HG02588 (cell line): ENCODE measurements around the gene GTPBP4.
"Not testable (repeated sequence)": the region's sequence is repeated elsewhere in the genome, so short reads cannot be mapped to it uniquely, and the experiment has no call there.

Experiments
- ATAC-seq: cut with Tn5 transposase; IDR thresholded peaks from one replicate; pipeline ENCODE4 v1.9.1; 2021; ENCODE audit warnings: mild to moderate bottlenecking, moderate library complexity; ENCODE audit not compliant: unreplicated experiment

Gene GTPBP4

DNA sequence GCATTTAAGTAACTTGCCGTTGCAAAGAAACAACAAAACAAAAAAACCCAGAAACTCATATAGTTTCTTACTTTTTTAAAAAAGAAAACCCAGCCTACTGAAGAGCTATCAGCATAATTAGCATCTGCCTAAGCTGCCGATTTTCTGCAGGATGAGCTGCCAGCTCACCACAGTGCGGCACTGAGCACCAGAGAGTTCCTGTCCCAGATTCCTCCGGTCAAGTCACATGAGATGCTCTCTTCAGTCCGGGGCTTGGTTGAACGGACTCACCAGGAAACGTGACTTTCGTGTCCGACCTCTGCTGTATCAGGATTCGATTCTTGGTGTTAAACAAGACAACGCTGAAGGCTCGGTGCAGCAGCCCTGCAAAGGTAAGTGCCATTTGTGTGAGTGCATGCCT is 34.2 kb downstream of the GTPBP4 start:
- ATAC-seq, result no peak

DNA sequence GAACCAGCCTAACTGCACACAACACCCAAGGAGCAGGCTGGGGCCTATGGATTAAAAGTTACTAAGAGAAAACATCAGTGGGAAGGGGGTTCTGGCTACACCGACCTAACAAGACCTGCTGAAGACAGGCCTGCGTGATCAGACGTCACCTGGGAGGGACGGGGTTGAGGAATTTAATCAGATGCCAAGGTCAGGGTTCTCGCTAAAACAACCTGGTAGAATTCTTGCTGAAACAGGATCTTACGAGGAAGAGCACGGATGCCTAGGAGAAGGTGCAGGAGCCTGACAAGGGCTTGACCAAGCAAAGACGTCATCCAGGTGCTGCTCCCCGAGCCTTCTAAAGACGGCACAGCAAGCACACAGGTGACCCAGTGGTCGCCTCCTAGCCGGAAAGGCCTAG is 35.9 kb downstream of the GTPBP4 start:
- no peak for ATAC-seq

DNA sequence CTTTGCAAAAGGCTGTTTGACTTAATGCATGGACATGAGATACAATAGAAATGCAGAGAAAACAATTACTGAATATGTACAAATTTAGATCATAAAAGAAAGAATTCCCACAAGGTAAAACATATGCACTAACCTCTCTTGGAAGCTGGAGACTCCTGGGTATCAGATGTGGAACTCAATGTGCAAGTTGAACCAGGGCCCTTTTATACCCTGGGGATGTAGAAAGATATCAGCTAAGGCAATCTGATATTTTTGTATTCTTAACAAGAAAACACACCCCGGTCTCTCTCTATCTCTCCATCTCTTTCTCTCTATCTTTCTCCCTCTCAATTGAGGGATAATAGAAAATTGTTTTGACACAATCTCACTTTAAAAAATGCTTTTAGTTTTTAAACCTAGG is 37.4 kb downstream of the GTPBP4 start, which contains the start of gene IDI2:
IDI2 (minus strand) TSS at position 177 of the 400 bp plus-strand sequence. CDS start 1,136 bp downstream, outside the sequence.
- no peak for ATAC-seq

DNA sequence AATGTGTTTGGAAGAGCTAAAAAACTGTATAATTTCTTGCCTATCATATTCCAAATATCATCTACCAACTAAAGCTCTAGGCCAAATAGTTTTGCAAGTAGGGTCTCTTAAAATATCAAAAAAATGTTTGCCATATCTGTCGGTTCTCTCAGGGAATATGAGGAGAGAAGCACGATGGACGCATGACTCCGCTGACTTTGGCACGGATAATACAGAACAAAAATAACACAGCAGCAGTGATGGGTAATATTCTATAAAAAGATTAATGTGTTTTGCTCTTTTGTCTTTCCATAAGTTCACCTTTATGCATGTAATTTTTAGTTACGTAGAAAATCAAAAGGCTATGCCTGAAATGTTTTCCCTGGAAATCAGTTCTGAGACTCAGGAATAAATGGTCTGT is 38.3 kb downstream of the GTPBP4 start:
- ATAC-seq, result no peak

DNA sequence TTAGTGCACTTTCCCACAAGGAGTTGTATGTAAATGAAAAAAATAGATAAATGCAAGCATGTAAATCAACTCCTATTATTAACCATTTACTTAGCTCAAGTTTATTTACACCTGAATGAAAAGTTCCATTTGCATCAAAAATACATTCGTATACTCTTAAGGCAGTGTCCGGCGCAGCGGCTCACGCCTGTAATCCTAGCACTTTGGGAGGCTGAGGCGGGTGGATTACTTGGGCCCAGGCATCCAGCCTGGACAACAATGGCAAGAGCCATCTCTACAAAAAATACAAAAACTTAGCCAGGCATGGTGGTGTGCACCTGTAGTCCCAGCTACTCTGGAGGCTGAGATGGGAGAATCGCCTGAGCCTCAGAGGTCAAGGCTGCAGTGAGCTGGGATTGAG is 41.6 kb downstream of the GTPBP4 start:
- ATAC-seq, result no peak

DNA sequence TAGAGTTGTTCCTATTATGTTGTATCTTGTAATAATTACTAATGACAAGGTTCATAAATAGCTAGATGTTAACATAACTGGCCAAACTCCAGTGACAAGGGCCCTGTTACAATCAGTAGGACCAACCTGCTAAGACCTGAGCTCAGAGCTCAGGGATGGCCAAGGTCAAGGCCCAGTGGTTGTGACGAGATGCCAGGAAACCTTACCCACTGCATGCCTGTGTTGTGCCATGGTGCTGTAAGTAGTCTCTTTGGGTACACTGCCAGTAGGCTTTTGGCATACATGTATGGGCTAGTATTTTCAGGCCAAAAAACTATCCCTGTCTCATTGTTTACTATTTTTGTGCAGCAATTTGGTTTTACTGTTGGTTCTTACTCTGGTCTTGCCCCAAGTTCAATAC is 45.4 kb downstream of the GTPBP4 start:
- ATAC-seq, result no peak

DNA sequence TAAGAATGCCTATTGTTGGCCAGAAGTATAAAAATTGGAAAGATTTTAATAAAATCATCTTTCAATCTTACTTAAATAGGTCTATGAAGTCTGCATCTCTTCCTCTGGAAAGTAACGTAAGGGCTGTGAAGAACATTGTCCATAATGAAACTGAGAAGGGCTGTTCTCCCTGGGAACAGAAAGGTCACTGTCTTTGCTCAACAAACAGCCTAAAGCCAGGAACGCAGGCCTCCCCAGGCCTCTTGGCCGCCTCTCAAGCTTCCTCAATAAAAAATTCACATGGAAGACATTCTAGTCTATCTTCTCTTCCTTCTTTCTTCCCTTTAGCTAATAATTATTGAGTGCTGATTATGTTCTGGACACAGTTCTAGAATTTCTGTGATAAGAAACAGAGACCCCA is 46.5 kb downstream of the GTPBP4 start:
- no peak for ATAC-seq

DNA sequence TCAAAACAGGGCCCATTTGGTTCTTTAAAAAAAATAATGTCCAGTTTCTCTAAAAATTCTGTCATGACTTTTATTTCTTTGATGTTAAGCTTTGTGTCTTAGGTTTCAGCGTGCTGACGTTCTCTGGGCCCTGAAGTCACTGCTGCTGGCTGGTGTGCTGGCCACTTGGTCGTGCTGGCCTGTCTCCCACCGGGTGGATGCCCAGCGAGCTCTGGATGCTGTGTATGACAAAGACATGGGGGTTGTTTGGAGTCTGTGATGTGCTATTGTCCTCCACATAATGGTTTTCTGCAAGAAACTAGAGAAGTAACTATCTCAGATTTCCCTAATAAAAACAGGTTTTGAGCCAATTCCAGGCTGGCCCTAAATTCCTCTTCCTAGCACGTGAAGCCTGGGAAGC is 47.0 kb downstream of the GTPBP4 start:
- no peak for ATAC-seq

DNA sequence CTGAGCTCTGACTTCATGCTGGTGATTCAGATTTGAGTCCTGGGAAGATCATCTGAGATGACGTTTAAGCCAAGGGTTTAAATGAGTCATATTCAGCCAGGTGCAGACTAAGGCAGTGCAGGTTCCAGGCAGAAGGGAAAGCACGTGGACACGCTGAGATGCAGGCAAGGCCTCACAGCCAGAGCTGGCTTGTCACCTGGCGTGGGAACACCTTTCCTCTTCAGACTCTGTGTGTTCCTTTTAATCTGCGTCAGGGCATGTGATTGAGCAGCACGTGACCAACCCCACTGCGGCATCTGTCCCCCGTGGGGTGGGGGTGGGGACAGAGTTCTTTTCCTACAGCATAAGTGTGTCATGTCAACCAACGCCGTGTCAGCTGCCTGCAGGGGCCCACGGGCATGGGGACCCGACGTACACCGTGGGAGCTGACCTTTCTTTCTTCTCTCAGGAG is 48.1 kb downstream of the GTPBP4 start:
- ATAC-seq, result peak; percentile 79

DNA sequence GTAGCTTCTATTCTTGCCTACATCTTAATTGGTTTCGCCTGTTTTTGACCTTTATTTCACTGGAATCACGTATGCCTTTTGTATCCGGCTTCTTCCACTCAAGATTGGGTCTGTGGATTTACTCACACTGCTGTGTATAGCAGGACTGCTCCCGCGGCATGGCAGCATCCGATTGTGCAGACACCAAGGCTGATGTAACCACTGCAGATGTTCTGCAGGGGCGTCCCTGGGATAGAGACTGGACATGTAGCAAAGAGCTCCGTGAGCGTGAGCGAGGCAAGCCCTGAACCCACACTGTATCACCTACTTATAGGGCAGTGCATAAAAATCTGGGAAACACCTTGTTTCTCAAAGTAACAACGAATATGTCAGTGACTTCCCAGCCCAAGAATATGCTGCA is 48.9 kb downstream of the GTPBP4 start:
- no peak for ATAC-seq

DNA sequence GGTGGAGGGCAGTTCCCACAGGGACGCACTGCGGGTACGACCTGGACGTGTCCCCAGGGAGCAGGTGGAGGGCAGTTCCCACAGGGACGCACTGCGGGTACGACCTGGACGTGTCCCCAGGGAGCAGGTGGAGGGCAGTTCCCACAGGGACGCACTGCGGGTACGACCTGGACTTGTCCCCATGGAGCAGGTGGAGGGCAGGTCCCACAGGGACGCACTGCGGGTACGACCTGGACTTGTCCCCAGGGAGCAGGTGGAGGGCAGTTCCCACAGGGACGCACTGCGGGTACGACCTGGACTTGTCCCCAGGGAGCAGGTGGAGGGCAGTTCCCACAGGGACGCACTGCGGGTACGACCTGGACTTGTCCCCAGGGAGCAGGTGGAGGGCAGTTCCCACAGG is 50.5 kb downstream of the GTPBP4 start:
- not testable (repeated sequence) for ATAC-seq

DNA sequence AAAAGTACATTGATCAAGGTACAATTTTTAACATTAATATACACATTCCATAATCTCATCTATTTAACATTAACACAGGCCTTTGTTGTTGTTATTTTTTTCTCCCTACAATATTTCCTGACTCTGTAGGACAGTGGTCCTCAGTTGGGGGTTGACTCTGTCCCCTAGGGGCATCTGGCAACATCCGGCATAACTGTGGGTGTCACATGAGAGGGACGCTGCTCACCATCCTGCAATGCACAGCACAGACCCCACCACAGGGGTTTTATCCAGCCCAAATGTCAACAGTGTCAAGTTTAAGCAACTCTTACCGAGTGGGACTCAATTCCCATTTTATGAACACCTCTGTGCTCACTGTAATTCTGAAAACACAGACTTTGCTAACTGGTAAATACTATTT is 51.9 kb downstream of the GTPBP4 start:
- no peak for ATAC-seq

DNA sequence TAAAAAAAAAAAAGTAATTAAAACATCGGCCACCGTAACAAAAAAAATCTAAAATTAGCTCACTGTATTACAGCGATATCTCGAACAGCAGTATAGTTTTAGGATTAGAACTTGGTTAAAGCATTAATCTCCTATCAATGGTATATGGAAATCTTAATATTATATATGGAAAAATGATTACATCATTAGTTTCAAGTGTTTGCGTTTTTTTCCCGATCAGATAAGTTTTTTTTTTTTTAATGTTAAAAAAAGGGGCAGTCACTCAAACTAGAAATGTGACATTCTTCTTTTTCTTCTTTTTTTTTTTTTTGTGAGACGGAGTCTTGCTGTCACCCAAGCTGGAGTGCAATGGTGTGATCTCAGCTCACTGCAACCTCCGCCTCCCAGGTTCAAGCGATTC is 53.3 kb downstream of the GTPBP4 start:
- ATAC-seq, result no peak

DNA sequence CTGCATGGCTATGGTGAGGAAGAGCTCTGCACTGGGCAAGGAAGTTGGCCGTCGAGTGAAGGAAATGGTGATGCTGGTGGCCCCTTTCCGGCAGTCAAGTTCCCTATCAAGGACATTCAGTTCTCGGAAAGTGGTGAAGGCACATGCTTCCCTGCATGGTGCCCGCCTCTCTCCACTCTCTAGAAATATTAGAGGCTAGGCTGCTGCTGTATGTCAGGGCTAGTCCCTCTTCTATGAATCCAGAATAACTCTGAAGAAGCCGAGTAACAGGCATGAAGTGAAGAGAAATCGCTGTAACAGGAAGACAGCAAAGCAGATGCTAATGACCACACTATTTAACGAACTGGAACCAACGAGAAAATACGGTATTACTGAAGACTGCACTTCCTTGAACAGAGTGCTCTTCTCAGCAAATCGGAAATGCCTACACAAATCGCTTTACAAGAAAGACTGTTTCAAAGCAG is 55.3 kb downstream of the GTPBP4 start:
- no peak for ATAC-seq

DNA sequence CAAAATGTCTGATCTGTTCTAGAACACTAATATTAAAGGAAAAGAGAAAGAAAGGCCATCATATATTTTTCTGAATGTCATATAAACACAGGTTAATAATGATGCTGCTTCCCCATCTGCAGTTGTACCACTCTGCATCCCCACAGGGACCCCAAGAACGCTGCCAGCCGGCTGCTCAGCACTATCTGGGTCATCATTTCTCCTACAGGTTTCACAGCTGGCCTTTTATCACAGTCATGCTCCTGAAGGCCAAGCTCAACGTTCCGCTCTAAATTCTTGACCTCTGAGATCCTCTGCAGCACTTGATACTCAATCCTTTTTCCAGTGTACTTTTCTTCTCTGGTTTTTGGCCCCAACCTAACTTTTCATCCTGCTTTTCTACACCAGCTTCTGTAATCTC is 55.9 kb downstream of the GTPBP4 start:
- ATAC-seq, result no peak

DNA sequence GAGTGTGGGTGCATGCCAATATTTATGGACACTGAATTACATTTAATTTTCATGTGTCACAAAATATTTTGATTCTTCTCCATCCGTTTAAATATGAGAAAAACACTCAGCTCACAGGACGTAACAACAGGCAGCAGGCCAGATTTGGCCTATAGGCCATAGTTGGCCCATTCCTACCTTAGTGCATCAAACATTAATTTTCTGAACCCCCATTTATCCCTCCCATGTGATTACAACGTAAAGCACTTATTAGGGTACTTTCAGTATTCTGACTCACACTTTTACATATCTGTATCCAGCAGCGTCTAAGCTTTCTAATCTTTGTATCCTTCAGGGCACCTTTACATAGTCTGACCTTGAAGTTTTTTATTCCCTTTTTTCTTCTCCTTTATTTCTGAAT is 56.7 kb downstream of the GTPBP4 start:
- ATAC-seq, result no peak

DNA sequence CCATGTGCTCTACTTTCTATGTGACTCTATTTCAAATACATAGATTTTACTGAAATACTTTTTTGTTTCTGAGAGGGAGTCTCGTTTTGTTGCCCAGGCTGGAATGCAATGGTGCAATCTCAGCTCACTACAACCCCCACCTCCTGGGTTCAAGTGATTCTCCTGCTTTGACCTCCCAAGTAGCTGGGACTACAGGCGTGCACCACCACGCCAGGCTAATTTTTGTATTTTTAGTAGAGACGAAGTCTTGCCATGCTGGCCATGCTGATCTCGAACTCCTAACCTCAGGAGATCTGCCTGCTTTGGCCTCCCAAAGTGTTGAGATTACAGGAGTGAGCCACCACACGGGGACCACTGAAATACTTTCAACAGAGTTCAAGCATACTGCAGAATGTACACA is 57.2 kb downstream of the GTPBP4 start:
- ATAC-seq, result no peak

DNA sequence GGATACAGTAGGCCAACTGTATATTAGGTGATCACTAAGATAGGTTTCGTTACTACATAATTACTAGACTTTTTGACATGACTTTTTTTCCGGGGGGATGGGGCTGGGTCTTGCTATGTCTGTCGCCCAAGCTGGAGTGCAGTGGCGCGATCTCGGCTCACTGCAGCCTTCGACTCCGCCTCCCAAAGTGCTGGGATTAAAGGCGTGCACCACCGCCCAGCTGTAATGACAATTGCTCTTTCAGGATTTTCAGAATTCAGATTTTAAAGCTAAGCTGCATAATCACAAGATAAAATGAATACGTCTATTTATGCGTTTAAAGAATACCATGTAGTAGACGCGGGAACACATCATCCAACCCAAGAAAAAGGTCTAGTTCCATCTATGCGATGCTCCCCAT is 59.7 kb downstream of the GTPBP4 start:
- no peak for ATAC-seq

DNA sequence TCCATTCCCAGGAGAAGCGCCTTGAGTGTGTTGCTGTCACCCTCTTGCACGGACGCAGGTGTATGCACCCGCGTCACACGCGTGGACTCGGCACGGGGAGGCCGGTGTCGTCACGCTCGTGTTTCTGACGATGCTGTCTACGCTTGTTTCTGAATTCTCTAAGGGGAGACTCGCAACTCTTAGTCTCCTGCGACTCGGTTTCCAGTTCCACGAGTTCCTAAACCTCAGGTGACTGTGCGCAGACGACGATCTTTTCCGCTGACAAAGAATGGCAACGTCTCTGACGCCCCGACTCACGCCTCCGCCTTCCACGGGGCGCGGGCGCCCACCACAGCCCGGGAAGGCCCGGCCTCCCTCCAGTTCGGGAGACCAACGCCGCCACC is 60.1 kb downstream of the GTPBP4 start:
- ATAC-seq, result no peak

DNA sequence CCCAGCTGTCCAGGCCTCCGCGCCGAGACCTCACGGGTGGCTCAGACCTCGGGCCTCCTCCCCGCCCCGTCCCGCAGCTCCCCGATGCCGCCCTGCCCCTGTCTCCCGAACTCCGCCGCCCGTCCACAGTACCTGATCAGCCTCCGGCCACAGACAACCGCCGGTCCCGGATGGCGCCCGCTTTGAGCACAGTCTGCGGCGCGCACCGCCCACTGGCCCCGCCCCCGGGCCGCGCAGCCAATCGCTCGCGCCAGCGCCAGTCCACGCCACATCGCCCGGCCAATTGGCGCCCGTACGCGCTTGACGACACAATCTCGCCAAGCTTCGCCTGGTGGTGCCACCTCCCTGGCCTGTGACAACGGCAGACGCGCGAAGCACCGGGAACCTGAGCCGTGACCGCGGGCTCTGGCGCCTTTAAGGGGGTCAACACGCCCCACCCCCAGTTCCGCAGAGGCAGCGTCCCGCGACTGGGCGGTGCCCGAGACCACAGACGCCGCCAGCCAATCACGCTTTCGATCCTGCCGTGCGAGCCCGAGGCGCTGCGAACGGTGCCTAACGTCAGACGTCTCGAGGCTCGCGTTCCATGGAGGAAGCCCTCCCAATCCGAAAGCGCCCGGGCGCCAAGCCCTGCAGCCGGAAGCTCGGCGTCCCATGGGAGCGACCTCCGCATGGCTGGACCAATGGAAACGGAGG is 60.6 kb downstream of the GTPBP4 start, which contains the start of gene IDI1:
IDI1 (minus strand) TSS at position 388 of the 693 bp plus-strand sequence; CDS start at position 272, 116 bp downstream.
- peak; percentile 80 for ATAC-seq

DNA sequence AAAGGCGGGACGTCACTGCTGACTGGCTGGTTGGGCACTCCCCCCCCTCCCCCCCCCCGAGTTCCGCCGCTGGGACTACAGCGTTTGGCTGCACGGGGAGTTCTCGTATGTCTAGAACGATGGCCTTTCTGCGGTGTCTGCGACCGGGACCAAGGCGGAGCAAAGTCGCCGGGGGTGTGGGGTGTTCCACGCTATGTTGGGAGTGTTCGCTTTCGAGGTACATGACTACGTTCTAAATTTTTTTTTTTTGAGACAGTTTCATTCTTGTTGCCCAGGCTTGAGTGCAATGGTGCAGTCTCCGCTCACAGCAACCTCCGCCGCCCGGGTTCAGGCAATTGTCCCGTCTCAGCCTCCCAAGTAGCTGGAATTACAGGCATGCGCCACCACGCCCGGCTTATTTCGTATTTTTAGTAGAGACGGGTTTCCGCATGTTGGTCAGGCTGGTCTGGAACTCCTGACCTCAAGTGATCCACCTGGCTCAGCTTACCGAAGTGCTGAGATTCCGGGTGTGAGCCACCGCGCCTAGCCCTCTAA is 61.3 kb downstream of the GTPBP4 start:
- ATAC-seq, result no peak

DNA sequence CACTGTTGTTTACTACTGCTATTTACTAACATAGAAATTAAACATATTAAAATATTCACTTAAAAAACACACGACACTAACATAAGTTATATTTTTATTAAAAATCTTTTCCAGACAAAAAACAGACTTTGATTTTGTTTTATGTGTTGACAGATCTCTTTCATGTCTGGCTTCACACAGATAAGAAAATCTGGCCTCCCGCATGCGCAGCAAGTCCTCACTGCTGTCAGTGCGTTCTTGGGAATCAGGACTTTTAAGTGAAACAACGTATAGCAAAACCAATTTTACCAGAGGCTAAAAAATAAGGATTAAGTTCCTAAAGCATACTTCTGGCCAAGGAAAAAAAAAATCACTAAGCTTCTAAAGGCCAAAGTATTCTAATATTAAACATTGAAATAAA is 61.9 kb downstream of the GTPBP4 start:
- ATAC-seq, result no peak

DNA sequence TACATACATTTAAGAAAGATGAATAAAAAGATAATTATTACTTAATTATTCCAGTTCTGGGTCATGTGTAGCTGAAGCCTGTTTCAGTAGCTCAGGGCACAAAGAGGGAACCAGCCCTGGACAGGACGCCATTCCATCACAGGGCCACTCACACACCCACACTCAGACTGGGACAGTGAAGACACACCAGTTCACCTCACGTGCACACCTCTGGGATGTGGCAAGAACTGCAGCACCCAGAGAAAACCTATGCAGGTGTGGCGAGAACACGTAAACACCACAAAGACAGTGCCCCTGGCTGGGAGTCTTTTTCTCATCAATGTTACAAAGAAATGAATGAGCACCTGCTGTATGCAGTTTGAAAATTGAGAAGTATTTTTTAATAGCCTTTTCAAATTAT is 62.3 kb downstream of the GTPBP4 start:
- ATAC-seq, result no peak
